IPS DF 19.7 (cell line): Measurements from ENCODE around the gene ATOX1.

Source experiments
- DNase-seq: peaks from one replicate; pipeline ENCODE4 v3.0.0-alpha.2; 2013; ENCODE audit warnings: low read depth, low spot score

ATOX1 gene

DNA sequence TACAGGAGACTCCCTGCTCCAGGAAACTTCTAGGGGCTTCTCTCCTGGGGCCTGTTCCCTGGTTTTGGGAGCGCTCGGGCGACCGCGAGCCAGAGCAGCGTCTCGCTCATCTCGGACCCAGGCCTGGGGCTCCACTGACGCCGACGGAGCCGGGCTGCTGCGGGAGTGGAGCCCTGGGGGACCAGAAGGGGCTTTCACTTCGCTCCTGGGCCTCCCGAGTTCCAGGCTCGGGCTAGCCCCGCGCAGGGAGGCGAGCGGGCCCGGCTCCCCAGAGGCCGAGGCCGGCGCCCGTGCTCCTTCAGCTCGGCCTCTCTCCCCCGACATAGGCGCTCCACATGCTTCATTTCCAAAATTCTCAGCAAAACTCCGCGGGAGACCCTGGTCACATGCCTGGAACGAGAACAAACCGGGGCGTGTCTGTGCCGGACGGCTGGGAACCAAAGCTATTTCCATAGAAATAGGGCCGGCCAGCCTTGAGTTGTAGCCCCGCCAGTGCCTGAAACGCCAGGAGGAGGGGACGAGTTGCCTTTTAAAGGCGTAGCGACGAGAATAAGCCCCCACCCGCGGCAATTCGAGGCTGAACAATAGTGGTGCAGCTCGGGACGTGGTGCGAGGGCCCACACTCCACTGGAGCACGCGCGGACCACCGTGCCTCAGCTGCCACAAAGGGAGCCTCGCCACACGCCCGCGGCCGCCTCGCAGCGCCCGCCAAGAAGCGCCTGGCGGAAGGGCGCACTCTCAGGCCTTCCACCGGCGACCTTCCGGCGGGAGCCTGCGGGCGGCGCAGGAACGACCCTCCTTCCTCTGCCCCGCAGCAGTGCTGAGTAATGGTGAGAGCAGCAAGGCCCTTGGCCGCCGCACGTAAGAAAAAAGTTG lies 12.2 kb upstream of the ATOX1 start:
- no peak for DNase-seq

DNA sequence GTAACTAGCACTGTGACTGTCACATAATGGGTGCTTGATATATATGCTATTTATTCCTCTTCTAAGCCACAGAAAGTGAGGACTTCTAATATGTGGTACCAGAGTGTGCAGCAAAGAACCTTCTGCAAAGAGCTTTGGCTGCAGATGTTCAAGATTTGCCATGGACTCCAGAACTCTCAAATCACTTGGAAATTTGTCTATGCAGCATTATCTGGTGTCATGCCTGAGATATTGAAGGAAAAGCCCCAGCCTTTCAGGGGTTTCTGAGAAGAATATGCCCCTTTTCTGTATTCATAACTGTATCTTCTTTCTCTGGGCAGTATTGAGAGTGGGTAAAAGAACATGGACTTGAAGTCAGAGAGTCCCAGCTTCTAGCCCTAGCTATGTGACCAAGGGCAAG lies 8.5 kb upstream of the ATOX1 start:
- DNase-seq: no peak

DNA sequence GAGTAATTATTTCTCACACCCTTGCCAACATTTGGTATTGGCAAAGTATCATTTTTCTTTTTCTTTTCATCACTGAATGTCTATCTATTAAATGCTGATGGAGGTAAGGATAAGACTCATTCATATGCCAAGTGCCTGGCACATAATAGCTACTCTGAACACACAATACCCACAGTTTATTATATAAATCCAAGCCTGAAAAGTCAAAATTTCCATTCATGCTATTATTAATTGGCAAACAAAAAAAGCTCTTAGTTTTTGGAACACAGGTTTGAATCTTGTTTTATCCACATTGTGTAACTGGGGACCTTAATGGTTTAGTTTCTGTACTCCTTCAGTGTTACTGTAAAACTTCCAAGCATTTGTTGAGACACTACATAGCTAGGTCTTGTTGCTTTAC lies 6.4 kb upstream of the ATOX1 start:
- DNase-seq: no peak

DNA sequence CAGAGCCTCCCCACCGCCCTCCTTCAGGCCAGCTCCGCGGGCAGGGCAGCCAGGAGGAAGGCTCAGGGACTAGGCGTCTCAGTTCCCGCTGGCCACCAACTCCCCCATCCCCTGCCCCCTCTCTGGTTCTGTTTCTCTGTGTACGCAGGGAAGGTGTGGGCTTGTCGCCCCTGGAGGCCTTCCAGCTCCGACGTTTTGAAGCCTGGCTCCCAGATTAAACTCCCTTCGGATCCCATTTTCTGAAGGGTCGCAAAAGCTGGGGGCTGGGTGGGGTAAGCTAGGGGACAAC lies 346 bp downstream of the ATOX1 start:
- DNase-seq: no peak

DNA sequence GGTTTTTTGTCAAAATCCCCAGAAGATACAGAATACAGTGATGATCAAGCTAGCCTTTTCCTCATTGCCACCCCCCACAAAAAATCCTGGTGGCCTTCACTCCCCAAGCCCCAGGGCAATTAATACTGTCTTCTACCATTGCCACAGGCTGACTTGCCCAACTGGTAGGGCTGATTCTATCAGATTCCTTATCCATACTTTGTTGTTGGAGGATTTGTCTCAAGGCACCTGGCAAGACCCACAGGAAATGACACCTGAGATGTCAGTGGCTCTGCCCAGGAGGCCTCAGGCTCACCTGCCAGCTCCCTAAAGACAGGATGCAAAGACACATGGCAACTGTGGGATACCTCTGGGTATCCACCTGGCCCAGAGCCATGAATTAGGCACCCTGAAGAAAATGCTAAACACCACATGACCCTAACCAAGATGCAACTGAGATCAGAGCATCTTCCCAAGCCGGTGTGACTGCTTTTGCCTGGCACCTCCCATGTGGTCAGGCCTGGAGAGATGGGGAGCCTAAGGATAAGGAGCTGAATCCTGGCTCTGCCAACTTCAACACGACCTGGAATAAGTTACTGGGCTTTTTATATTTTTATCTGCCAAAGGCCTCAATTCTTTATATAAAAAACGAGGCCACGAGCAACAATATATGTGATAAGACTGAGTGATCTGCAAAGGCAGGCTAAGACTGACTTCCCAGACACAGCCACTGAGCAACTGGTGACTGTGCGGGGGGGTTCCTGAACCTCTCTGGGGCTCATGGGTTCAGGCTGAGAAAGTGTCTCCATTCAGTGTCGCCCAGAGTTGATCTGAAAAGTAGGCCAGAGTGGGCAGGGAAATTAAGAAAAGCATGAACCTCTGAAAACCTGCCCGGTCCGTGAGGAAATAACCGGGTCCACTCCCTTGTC lies 944 bp downstream of the ATOX1 start:
- no peak for DNase-seq

DNA sequence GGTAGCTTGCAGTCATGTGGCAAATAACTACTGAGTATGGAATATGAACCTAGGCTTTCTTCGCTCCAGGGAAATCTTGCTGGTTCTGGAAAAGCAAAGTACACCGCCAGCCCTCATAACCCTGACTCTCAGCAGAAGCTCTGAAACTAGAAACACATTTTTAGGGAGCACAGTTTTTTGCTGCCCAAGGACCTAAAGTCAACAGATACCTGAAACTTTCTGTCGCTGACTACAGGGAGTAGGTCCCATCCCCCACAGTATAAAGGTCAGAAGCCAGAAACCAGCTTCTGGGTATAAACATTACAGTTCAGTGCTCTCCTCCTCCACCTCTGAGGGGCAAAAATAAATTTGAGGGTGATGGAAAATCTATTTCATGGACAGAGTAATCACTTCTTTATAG lies 3.0 kb downstream of the ATOX1 start:
- DNase-seq: no peak

DNA sequence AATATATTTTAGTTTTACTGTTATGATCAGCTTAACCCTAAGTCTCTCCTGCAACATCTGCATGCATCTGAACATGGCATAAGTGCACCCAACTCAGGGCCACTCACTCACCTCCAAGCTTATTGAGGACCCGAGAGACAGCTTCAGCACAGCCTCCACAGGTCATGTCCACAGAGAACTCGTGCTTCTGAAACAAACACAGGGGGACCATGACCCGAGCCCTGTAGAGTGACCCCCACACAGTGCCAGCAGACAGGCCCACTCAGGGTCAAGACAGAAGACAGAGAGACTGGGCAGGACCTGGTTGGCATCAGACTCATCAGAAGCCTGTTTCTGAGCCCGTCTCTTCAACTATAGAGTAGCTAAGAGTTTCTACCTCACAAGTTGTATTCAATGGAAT lies 6.8 kb downstream of the ATOX1 start:
- DNase-seq: no peak

DNA sequence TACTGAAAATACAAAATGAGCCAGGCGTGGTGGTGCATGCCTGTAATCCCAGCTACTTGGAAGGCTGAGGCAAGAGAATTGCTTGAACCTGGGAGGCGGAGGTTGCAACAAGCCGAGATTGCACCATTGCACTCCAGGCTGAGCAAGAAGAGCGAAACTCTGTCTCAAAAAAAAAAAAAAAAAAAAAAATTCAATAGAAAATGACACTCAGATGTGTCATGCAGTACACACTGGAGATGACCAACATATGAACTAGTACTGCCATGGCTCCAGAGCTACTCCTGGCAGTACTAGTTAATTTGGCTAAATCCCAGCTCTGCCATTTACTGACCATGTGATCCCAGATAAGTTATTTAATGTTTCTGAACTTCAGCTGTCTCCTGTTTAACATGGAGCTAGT lies 7.3 kb downstream of the ATOX1 start:
- no peak for DNase-seq

DNA sequence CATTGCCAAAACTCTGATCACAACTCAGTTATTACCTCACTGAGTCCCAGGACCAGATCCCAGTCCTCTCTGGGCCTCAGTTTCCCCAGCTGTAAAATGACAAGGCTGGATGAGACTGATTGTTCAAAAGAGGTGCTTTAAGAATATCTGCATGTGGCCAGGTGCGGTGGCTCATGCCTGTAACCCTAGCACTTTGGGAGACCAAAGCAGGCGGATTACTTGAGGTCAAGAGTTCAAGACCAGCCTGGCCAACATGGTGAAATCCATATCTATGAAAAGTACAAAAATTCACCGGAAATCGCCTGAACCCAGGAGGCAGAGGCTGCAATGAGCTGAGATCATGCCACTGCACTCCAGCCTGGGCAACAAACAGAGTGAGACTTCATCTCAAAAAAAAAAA lies 8.3 kb downstream of the ATOX1 start:
- DNase-seq: no peak

DNA sequence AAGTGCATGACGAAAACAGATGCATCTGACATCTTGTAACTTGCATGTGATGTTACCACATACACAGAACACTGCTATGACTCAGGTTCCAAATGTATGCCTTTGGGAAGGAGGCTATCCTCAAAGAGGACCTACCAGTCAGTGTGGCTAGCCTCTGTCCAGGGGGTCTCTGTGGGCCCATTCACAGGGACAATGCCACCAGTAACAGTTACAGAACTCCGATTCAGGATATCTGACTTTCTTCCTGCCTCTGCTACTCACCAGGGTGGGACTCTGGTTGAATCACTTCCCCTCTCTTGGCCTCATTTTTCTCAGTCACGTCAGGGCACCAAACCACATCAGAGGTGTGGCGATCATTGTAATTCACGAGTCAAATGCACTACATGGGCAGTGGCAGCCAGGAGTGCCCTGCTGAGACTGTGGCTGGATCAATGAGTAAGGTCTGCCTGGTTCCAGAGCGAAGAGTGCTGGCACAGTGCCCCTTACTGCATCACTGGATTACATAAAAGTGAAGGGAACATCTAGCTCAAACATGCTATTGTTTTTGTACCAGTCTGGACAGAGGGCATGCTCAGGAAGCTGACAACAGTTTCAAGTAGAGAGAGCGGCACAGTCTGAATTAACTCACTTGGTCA lies 13.2 kb downstream of the ATOX1 start:
- no peak for DNase-seq

DNA sequence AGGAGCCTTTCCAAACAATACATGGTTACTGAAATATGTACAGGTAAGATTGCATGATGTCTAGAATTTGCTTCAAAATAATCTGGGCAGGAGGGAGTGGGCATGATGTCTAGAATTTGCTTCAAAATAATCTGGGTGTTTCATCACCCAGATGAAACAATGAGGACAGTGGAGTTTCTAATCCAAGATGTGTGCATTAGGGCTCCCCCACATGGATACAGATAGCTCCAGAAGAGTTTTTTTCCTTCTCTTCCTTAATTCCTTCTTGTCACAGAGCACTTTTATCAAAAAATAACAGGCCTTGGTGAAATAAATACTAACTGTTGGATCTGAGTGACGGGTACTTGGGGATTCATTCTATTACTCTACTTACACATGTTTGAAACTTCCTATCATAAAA lies 14.9 kb downstream of the ATOX1 start:
- no peak for DNase-seq

DNA sequence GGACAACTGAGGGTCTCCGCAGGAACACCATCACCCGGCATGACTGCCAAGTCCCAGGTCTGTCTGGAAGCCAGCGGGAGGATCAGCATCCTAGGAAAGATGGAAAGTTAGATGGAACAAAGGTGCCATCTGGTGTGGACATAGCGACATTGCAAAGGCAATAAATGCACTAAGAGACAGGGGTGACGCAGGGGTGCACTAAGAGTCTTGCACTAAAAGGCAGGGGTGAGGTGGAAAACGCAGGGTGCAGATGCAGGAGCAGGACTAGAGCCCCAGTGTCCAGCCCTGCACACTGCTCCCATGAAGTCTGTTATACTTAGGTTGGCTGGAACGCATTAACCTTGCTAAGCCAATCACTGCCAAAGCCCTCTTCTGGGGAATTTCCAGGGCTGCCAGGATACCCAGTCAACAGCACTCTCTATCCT lies 15.5 kb downstream of the ATOX1 start:
- DNase-seq: no peak

DNA sequence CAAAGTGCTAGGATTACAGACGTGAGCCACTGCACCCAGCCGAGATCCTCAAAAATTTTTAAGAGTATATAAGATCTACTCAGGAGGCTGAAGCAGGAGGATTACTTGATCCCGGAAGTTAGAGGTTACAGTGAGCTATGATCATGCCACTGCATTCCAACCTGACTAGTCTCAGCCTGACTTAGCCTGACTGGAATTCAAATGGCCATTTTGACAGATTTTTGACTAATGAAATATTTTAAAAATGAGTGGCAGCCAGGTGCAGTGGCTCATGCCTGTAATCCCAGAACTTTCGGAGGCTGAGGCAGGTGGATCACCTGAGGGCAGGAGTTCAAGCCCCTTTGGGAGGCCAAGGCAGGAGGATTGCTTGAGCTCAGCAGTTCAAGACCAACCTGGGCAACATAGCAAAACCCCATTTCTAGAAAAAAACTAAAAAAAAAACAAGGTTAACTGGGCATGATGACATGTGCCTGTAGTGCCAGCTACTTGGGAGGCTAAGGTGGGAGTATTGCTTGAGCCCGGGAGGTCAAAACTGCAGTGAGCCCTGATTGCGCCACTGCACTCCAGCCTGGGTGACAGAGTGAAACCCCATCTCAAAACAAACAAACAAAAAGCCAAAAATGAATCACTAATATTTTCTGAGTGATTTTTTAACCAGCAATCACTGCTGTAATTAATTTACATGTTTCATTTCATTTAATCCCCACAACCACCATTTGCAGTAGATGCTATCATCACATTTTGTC lies 16.6 kb downstream of the ATOX1 start:
- no peak for DNase-seq

DNA sequence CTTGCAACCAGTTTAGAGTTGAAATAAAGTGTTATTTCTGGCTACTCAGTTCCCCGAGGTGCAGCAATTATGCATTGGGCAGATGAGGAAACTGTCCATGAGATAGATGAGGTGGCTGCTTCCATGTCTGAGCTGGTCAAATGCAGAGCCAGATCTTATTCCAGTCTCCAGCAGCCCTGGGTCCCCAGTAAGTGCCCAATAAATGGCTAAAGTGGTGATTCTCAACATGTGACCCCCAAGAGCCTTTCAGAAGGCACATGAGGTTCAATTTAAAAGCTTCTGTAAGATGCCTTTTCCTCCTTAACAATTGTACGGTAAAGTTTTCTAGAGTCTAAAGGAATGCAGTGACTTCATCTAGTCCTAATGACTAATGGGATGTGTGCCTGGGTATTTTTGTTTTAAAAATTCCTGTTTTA lies 17.5 kb downstream of the ATOX1 start:
- no peak for DNase-seq

DNA sequence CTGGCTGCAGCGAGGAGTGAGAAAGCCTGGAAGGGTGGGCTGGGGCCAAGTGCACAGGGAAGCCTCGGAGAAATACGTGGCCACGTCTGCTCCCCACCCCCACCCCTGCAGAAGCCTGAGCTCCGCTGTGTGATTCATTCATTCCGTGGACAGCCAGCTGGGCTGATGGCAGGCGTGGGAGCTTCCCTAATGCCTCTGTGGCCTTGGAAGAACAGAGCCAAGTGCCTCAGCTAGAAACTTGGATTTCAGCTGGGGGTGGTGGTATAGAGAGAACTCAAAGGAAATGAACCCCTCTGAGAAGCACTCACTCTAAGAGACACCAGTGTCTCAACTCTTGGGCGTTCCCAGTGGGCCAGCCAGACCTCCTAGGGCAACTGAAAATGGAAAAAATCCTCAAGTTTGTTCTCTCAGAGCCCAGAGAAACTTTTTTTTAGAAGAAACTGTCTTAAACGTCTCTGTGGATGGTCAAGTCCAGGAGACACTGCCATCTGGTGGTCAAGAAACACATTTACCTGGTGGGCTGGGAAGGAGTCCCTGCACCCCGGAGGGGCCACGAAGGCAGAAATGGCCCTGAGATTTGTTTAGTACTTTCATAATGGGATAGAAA lies 18.0 kb downstream of the ATOX1 start:
- no peak for DNase-seq

DNA sequence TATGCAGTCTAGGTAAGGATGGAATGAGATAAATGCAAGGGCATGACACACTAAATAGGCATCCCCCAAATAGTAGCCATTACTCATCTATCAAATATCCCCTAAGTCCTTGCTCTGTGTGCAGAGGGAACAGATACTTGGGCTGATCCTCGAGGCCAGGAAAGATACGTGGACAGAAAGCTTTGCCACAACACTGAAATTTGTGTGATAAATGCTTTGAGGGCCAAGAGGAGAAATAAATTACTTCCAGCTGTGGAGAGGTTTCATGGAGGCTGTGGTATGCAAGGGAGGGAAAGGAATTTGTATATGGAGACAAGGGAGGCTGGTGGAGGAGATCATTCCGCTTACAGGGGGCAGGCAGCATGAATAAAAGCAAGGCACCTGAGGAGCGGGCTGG lies 18.5 kb downstream of the ATOX1 start:
- DNase-seq: no peak

DNA sequence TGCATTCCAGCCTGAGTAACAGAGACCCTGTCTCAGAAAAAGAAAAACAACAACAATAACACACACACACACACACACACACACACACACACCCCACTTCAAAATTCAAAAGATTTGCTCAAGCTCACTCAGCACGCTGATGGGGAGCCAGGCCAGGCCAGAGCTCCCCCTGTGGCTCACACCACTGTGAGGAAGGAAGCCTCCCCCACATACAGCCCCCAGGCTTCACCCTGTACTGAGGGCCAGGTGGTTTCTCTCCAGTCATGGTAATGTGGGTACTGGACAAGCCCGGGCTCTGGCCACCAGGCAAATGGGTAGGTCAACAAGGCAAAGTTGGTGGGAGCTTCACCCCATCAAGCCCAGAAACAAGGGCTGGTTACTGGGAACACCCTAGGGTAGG lies 19.0 kb downstream of the ATOX1 start:
- DNase-seq: no peak

DNA sequence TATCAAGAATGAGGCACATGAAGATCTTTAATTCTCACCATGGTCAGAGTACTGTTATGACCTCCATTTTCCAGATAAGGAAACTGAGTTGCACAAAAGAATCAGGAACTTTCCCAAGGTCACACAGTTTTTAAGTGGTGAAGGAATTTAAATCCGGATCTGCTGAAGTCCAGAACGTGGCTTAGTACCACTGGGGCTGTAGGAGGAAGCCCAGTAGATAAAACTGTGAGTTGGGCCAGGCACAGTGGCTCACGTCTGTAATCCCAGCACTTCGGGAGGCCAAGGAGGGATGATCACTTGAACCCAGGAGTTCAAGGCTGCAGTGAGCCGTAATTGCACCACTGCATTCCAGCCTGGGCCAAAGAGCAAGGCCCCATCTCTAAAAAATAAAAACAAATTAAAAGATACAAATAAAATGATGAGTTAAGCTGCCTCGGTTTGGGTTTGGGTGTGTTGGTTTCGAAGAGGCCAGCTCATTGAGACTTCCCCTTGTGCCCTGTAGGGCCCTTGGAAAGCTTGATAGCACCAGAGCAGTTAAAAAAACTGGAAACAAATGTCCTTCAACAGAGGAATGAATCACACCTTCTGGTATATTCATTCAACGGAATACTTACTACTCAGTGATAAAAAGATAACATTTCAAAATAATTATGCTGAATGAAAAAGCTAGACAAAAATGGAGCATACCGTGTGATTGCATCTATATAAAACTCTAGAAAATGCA lies 20.1 kb downstream of the ATOX1 start:
- DNase-seq: no peak

DNA sequence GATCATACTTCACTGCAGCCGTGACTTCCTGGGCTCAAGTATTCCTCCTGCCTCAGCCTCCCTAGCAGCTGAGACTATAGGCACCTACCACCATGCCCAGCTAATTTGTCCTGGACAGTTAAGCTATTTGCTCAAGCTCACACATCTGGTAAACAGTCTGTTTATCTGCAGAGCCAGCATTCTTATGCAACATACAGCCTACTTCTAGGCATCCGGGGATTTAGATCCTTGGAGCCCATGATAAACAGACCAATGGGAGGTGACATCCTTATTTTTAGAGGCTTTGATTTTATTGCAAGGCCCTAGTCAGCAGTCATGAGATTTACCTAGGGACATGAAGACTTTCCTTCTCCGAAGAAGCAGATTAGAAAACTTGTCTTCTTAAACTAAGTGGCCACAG lies 21.0 kb downstream of the ATOX1 start:
- DNase-seq: no peak

DNA sequence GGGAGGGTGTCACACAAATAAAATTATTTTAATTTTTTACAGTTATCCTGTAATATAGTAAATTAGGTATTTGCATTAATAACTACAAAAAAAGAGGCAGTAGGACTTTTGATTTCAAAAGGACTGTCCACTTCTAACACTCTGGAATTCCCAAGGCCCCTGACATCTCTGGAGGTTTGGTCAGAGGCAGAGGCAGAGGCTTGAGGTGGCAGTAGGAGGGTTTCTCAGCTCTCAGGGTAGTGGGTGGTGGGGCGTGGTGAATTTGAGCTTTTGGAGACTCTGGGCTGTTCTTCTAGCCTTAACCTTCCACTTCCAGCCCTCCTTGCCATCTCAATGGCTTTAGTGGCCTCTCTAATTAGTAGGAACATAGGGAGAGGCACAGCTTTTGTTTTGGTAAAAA lies 22.8 kb downstream of the ATOX1 start:
- DNase-seq: no peak

DNA sequence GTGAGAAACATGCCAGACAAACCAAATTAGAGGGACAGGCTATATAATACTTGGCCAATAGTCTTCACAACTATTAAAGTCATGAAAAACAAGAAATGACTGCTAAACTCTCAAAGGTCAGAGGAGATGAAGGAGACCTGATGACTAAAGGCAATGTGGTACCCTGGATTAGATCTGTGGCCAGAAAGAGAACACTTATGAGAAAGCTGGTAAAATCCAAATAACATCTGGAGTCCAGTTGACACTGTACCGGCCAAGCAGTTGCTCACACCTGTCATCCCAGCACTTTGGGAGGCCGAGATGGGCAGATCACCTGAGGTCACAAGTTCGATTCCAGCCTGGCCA lies 24.4 kb downstream of the ATOX1 start:
- no peak for DNase-seq
